IMR-90 (cell line): ENCODE data around the gene TBCD. TPM values are rescaled to one million over a fixed set of nuclear protein-coding genes. Genes with fewer than 3 reads are reported as not detected.

Source experiments
- ATAC-seq: fragments of 200-7000 bp; cut with Tn5 transposase; 2 replicates; pipeline ENCODE4 v1.9.1; 2020; ENCODE audit warnings: low read depth, mild to moderate bottlenecking, moderate library complexity
- BruUV-seq: library from RNA; stranded (reverse); fragments of 400-500 nt; replicated peaks from 2 replicates; lab custom pipeline; 2021; lab: Mats Ljungman, UMichigan
- CTCF ChIA-PET: fragments of 300-600 bp; formaldehyde crosslinking; extraction: SDS; loops from one replicate; lab custom pipeline; 2021; ENCODE audit warnings: antibody characterized with exemption; lab: Yijun Ruan, JAX
- POLR2A ChIA-PET: fragments of 300-600 bp; sonication (Branson Sonifier 250); formaldehyde crosslinking; loops from one replicate; lab custom pipeline; 2022; ENCODE audit warnings: antibody characterized with exemption; ENCODE audit not compliant: unreplicated experiment; lab: Charles Lee
- DNase-seq: peaks from one replicate; pipeline ENCODE4 v3.0.0; 2013
- H2AFZ ChIP-seq: replicated peaks from 2 replicates; pipeline ENCODE3; 2013; ENCODE audit warnings: low read length, mild to moderate bottlenecking; ENCODE audit not compliant: poor library complexity
- H2AK5ac ChIP-seq: 2 replicates; pipeline ENCODE4 v1.6.1; 2013; ENCODE audit warnings: low read depth, low read length, inconsistent platforms
- H2AK9ac ChIP-seq: replicated peaks from 2 replicates; pipeline ENCODE3; 2013; ENCODE audit warnings: mild to moderate bottlenecking, low read depth, low read length, moderate library complexity; ENCODE audit not compliant: poor library complexity
- H2BK120ac ChIP-seq: 2 replicates; pipeline ENCODE4 v1.6.1; 2013; ENCODE audit warnings: low read depth, low read length, inconsistent platforms
- H2BK15ac ChIP-seq: 3 replicates; pipeline ENCODE4 v1.6.1; 2013; ENCODE audit warnings: low read depth, low read length, inconsistent platforms
- H2BK20ac ChIP-seq: 2 replicates; pipeline ENCODE4 v1.6.1; 2013; ENCODE audit warnings: low read depth, mild to moderate bottlenecking, inconsistent platforms, low read length, moderate library complexity
- H2BK5ac ChIP-seq: 2 replicates; pipeline ENCODE4 v1.6.1; 2013; ENCODE audit warnings: mild to moderate bottlenecking, low read depth, low read length, inconsistent platforms; ENCODE audit not compliant: poor library complexity, severe bottlenecking
- H3K14ac ChIP-seq: replicated peaks from 2 replicates; pipeline ENCODE4 v1.6.1; 2013; ENCODE audit warnings: low read depth, low read length, inconsistent platforms
- H3K18ac ChIP-seq: 2 replicates; pipeline ENCODE4 v1.6.1; 2013; ENCODE audit warnings: low read depth, low read length, control low read depth
- H3K23ac ChIP-seq: 2 replicates; pipeline ENCODE4 v1.6.1; 2013; ENCODE audit warnings: low read depth, low read length, inconsistent platforms
- H3K27ac ChIP-seq: 2 replicates; pipeline ENCODE4 v1.5.1; 2013; ENCODE audit warnings: mild to moderate bottlenecking, control low read depth, low read length; ENCODE audit not compliant: insufficient read depth
- H3K27me3 ChIP-seq: 2 replicates; pipeline ENCODE4 v1.6.1; 2013; ENCODE audit warnings: low read length; ENCODE audit not compliant: control insufficient read depth, insufficient read depth
- H3K36me3 ChIP-seq: 2 replicates; pipeline ENCODE4 v1.6.1; 2013; ENCODE audit warnings: low read length, mixed read lengths; ENCODE audit not compliant: control insufficient read depth, insufficient read depth
- H3K4ac ChIP-seq: 2 replicates; pipeline ENCODE4 v1.6.1; 2013; ENCODE audit warnings: low read depth, low read length, inconsistent platforms
- H3K4me1 ChIP-seq: 2 replicates; pipeline ENCODE4 v1.6.1; 2013; ENCODE audit warnings: low read length, mixed read lengths; ENCODE audit not compliant: control insufficient read depth, insufficient read depth
- H3K4me2 ChIP-seq: 2 replicates; pipeline ENCODE4 v1.6.1; 2013; ENCODE audit warnings: low read depth, mild to moderate bottlenecking, control low read depth, low read length, moderate library complexity
- H3K4me3 ChIP-seq: 2 replicates; pipeline ENCODE4 v1.5.1; 2013; ENCODE audit warnings: low read depth, mild to moderate bottlenecking, control low read depth, low read length, moderate library complexity; ENCODE audit not compliant: insufficient read depth
- H3K56ac ChIP-seq: 2 replicates; pipeline ENCODE4 v1.6.1; 2013; ENCODE audit warnings: low read length, inconsistent platforms; ENCODE audit not compliant: insufficient read depth; ENCODE audit errors: extremely low read depth
- H3K79me1 ChIP-seq, 2 experiments: 2 replicates each; pipeline ENCODE4 v1.6.1; 2013; ENCODE audit warnings: low read length in 2 of 2, inconsistent platforms in 1 of 2, low read depth in 1 of 2
- H3K9ac ChIP-seq: 2 replicates; pipeline ENCODE4 v1.6.1; 2013; ENCODE audit warnings: low read depth, low read length, control low read depth
- H3K9me1 ChIP-seq: 2 replicates; pipeline ENCODE4 v1.6.1; 2013; ENCODE audit warnings: low read length, inconsistent platforms; ENCODE audit not compliant: insufficient read depth
- H3K9me3 ChIP-seq: 2 replicates; pipeline ENCODE4 v1.6.1; 2013; ENCODE audit warnings: low read length; ENCODE audit not compliant: control insufficient read depth, insufficient read depth
- H4K20me1 ChIP-seq: 2 replicates; pipeline ENCODE4 v1.6.1; 2013; ENCODE audit warnings: low read length, inconsistent platforms; ENCODE audit not compliant: insufficient read depth
- H4K5ac ChIP-seq: 2 replicates; pipeline ENCODE4 v1.6.1; 2013; ENCODE audit warnings: mild to moderate bottlenecking, low read depth, low read length, control low read depth
- H4K8ac ChIP-seq, 2 experiments: 2 replicates each; pipeline ENCODE4 v1.6.1; 2013; ENCODE audit warnings: low read depth in 2 of 2, low read length in 2 of 2, control low read depth in 1 of 2, inconsistent platforms in 1 of 2
- H4K91ac ChIP-seq: 2 replicates; pipeline ENCODE4 v1.6.1; 2013; ENCODE audit warnings: low read depth, low read length, inconsistent platforms; ENCODE audit not compliant: insufficient read depth
- BHLHE40 ChIP-seq: fragments of 150-350 bp; IDR thresholded peaks from 2 replicates; pipeline ENCODE4 v1.6.1; 2016; ENCODE audit warnings: mild to moderate bottlenecking, low read depth, low read length
- CEBPB ChIP-seq: IDR thresholded peaks from 2 replicates; pipeline ENCODE4 v1.6.1; 2012; ENCODE audit warnings: low read depth, low read length, improper control_type of control experiment
- MAFK ChIP-seq: IDR thresholded peaks from 2 replicates; pipeline ENCODE4 v1.6.1; 2012; ENCODE audit warnings: low read depth, low read length, improper control_type of control experiment
- MAZ ChIP-seq: IDR thresholded peaks from 2 replicates; pipeline ENCODE4 v1.6.1; 2012; ENCODE audit warnings: low read depth, mild to moderate bottlenecking, low read length, improper control_type of control experiment, moderate library complexity, borderline replicate concordance
- MXI1 ChIP-seq: IDR thresholded peaks from 2 replicates; pipeline ENCODE4 v1.6.1; 2012; ENCODE audit warnings: low read depth, mild to moderate bottlenecking, low read length, moderate library complexity, borderline replicate concordance
- RFX5 ChIP-seq: IDR thresholded peaks from 2 replicates; pipeline ENCODE4 v1.8.0; 2012; ENCODE audit warnings: low read depth, mild to moderate bottlenecking, low read length, moderate library complexity
- SMC3 ChIP-seq: fragments of 150-350 bp; IDR thresholded peaks from 2 replicates; pipeline ENCODE4 v1.6.1; 2016; ENCODE audit warnings: low read depth, mild to moderate bottlenecking, antibody characterized with exemption, low read length, moderate library complexity
- WGBS, 2 experiments: methylation state at CpG; one replicate each; pipeline versions ENCODE4 v1.1.5 to v1.1.7; 2013; ENCODE audit warnings: missing lambda C conversion rate in 2 of 2; ENCODE audit not compliant: insufficient read length in 1 of 2; ENCODE audit errors: extremely low coverage in 2 of 2; 5-methylcytosine and 5-hydroxymethylcytosine counted together
- dilution Hi-C: fragments of 300-500 bp; cut with HindIII; formaldehyde crosslinking; loops from one replicate; pipeline ENCODE4 v1.14.3; 2018; ENCODE audit warnings: low sequenced_read_pairs; ENCODE audit not compliant: unreplicated experiment
- in situ Hi-C: fragments of 300-500 bp; cut with MboI; formaldehyde crosslinking; loops from 3 replicates; pipeline ENCODE4 v1.14.3; 2019; ENCODE audit warnings: low sequenced_read_pairs, inconsistent platforms, mixed read lengths
- intact Hi-C: fragments of 100-400 bp; cut with micrococcal nuclease; formaldehyde crosslinking; loops from 2 replicates; pipeline ENCODE4 v1.10.0; 2022
- polyA plus RNA-seq, 3 experiments: library from polyadenylated mRNA; depleted of rRNA; stranded (reverse); fragments of >200 nt; gene quantifications; 2 replicates each; pipeline ENCODE4 v1.2.3, GENCODE V29; 2012; ENCODE audit warnings: low replicate concordance in 1 of 3
- total RNA-seq: library from RNA; depleted of rRNA; stranded (reverse); fragments of >200 nt; gene quantifications from 2 replicates; pipeline ENCODE4 v1.2.3, GENCODE V29; 2012
- TF ChIP-seq, protein P1 (sequence below): conservative IDR thresholded peaks from 2 replicates; pipeline ENCODE4 v1.5.1; 2012; ENCODE audit warnings: mild to moderate bottlenecking, low read depth, low read length, improper control_type of control experiment
- TF ChIP-seq, protein P2 (sequence below): fragments of 150-350 bp; IDR thresholded peaks from 2 replicates; pipeline ENCODE4 v1.6.1; 2016; ENCODE audit warnings: low read depth, mild to moderate bottlenecking, low read length, moderate library complexity, borderline replicate concordance

The TBCD gene
- total and polyA plus RNA-seq, 2 of the 4 experiments (the other 2 are of a cell fraction), result 21.9 to 54.5 TPM

DNA sequence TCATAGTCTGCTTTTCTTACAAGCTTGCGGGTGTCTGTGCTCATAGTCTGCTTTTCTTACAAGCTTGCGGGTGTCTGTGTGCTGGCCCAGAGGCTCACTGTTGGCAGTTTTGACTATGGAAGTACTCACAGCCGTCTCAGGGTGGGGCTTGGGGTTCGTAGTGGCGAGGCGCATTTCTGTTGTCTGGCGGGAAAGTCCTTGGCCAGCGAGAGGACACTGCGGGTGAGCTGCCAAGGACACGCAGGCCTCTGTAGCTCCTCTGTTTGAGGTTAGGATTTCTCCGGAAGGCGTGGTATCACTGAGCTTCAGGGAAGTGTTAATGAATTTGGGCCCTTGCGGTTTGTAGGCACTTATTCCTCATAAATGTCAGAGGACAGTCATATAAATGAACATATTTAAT is 13.5 kb downstream of the TBCD start:
- H3K9ac ChIP-seq, result no peak overlapping the region
- H3K4me2 ChIP-seq, result no peak overlapping the region
- no peak overlapping the region for H2BK15ac ChIP-seq
- no CpG with 5 or more reads among the region's 13 CpGs for WGBS, 2 experiments
- ChIA-PET CTCF (interaction anchor here (1.1 kb wide), 1 partner anchor 11 kb away, joined by 3 read pairs; no protein-coding TSS in a partner anchor), POLR2A (no interaction called here)
- H3K79me1 ChIP-seq, result peaks cover 12 to 13% of the 10 kb centered on the region in 2 experiments; a peak in 3 of 4 replicates
- H3K9me3 ChIP-seq, result no peaks in the 10 kb centered on the region
- H3K14ac ChIP-seq, result no peak overlapping the region
- dilution Hi-C loops (no loop called here), intact Hi-C loops (no loop called here), in situ Hi-C loops (no loop called here)
- DNase-seq (no peak), ATAC-seq (no peak)
- BruUV-seq, result no TSS peak
- H2BK20ac ChIP-seq, result no peak overlapping the region
- no peak overlapping the region for H3K56ac ChIP-seq
- H3K9me1 ChIP-seq, result 0 out of 2 replicates have a peak, but pooled peaks cover 3% of the 10 kb centered on the region
- H3K4me3 ChIP-seq, result no peak overlapping the region
- no peak overlapping the region for H3K23ac ChIP-seq
- H4K91ac ChIP-seq, result no peak overlapping the region
- H2AFZ ChIP-seq, result no peak overlapping the region
- no peak overlapping the region for H4K8ac ChIP-seq
- H3K4me1 ChIP-seq, result no peaks in the 10 kb centered on the region
- no peaks in the 10 kb centered on the region for H3K27me3 ChIP-seq
- H3K36me3 ChIP-seq, result peaks cover 25% of the 10 kb centered on the region
- no peak overlapping the region for H3K18ac ChIP-seq
- peaks cover 7% of the 10 kb centered on the region for H4K20me1 ChIP-seq
- H4K5ac ChIP-seq, result no peak overlapping the region
- H3K4ac ChIP-seq, result no peak overlapping the region
- no peak overlapping the region for H2BK120ac ChIP-seq
- no peak for TF ChIP-seq BHLHE40
- TF ChIP-seq MAZ, result no peak
- TF ChIP-seq RFX5, result no peak
- no peak for TF ChIP-seq MXI1
- TF ChIP-seq, protein P1, sequence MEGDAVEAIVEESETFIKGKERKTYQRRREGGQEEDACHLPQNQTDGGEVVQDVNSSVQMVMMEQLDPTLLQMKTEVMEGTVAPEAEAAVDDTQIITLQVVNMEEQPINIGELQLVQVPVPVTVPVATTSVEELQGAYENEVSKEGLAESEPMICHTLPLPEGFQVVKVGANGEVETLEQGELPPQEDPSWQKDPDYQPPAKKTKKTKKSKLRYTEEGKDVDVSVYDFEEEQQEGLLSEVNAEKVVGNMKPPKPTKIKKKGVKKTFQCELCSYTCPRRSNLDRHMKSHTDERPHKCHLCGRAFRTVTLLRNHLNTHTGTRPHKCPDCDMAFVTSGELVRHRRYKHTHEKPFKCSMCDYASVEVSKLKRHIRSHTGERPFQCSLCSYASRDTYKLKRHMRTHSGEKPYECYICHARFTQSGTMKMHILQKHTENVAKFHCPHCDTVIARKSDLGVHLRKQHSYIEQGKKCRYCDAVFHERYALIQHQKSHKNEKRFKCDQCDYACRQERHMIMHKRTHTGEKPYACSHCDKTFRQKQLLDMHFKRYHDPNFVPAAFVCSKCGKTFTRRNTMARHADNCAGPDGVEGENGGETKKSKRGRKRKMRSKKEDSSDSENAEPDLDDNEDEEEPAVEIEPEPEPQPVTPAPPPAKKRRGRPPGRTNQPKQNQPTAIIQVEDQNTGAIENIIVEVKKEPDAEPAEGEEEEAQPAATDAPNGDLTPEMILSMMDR, result no peak
- no peak for TF ChIP-seq MAFK
- no peak for TF ChIP-seq SMC3
- TF ChIP-seq CEBPB, result no peak
- TF ChIP-seq, protein P2, sequence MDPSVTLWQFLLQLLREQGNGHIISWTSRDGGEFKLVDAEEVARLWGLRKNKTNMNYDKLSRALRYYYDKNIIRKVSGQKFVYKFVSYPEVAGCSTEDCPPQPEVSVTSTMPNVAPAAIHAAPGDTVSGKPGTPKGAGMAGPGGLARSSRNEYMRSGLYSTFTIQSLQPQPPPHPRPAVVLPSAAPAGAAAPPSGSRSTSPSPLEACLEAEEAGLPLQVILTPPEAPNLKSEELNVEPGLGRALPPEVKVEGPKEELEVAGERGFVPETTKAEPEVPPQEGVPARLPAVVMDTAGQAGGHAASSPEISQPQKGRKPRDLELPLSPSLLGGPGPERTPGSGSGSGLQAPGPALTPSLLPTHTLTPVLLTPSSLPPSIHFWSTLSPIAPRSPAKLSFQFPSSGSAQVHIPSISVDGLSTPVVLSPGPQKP, result no peak
- no peak overlapping the region for H2AK9ac ChIP-seq
- no peak overlapping the region for H3K27ac ChIP-seq
- no peak overlapping the region for H2BK5ac ChIP-seq
- no peak overlapping the region for H2AK5ac ChIP-seq
